GM21423 (cell line): ENCODE results near the gene TWIST1.

ENCODE experiments used
- ATAC-seq: cut with Tn5 transposase; IDR thresholded peaks from one replicate; pipeline ENCODE4 v1.9.1; 2021; ENCODE audit warnings: mild to moderate bottlenecking, moderate library complexity; ENCODE audit not compliant: unreplicated experiment

Gene TWIST1

DNA sequence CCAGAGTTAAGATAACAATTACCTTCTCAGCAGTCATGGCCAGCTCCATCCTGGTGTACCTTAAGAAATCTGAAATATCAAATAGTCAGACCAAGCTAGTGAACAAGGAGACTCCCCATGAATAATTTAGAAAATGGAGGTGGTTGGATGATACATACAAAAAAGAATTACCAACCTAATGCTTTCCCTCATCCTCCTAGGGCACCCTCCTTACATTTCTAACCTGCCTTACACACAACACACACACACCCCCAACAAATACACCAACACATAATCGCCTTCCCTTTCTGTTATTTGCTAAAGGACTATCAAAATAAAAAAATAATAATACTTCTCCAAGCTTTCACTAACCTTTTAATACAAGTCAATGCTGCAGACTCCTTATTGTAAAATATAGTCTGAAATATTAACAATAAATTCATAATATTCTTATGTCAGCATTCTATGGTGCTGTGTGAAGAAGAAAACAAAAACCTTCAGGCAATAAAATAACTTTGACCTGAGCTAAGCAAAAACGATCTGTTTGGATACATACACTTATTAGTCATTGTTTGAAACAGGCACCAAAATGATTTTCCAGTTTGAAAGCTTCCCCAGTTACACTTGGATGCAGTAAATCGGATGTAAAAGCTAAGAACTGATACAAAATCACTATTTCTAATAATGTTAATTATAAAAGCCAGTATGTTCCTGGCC, 3.4 kb downstream of the TWIST1 start:
- no peak for ATAC-seq

DNA sequence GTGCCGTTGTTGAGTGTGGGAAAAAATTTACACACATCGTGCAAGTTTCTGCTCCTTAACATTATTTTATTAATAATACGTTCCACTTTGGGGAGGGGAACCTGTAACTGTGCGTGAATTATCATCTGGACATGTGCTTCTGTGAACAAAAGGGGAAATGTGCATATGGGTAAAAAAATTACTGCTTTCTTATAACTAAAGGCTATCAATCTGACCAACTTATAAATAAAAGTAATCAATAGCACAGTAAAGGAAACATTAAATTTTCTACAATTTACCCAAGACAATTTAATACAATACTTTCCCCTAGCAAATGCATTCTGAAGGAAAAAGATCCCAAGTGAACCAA, 4.5 kb downstream of the TWIST1 start:
- no peak for ATAC-seq

DNA sequence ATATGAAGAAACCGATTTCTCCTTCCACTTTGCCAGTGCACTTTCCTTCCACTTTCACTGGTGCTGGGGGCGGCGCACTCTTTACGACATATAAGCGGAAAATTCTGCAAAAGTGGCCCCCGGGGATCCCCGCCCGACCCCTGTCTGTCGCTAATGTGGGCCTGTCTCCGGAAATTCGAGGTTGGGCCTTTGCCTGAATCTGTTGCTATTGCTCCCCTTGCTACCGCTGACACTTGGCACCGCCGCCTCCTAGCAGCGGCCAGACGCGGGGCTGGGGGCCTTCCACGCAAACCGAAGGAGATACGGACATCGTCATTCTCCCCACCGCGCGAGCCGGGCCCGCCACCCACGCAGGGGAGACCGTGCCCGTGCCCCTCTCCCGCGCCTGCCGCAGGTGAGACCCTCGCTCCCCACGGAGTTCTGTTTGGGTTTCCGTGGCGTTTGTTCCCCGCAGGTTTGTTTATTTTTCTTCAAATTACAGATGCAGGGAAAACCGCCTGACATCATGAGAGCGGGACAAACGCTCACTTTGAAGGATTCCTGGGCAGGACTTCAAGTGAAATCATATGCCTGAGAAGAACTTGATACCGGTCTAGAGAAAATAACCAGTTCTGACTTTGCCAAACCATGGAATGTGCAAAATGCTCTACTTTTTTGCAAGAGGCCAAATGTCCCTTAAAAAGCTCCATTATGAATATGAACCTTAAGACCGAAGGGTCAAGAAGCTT, 5.0 kb downstream of the TWIST1 start:
- ATAC-seq: no peak

DNA sequence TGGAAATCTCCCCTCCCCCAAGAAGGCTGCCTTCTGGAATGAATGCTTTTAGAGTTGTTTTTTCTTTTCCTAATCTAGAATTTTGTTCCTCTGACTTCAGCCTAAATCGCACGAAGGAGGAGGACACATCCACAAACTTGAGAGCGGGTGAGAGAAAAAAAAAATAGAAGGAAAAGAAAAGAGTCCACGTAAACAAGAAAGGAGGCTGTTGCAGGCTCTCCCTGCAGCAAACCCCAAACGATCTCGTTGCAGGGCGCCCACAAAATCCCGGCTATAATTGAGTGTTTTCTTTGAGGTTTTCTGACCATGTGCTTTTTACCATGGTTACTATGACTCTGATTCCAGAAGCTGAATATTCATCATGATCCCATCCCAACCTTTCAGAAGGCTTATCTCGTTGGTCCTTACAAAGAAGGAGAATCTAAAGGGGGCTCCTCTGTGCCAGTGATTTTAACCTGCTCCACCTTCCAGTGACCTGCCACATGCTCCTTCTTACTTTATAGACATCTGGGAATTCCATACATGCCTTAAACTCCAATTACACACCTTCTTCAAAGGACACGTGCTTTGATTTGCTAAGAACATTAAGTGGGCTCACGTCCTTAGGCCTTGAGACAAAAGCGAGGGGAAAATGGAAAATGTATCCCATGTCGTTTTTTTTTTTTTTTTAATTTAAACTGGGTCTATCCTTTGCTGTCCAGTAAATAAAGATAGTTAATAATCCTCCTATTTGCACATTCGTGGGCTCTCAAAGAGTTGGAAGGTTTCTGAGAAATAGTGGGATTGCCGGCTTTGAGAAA, 5.8 kb downstream of the TWIST1 start:
- ATAC-seq: no peak

DNA sequence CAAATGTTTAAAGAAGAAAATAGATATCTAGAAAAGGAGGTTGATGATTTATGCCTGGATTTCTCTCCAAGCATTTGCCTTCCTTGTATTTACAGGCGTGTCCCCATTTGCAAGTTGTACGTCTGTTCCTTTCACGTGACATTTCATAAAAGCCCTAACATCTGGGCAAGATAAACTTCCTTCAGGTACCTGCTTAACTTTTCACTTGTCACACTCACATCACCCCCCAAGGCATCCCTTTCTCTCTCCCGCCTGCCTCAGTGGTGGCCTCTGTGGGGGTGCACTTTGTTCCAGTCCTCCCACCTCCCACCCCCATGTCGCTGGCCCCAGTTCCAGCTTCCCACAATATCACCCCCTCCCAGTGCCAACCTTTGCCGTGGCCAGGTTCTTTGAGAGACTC, 6.7 kb downstream of the TWIST1 start:
- ATAC-seq: no peak

DNA sequence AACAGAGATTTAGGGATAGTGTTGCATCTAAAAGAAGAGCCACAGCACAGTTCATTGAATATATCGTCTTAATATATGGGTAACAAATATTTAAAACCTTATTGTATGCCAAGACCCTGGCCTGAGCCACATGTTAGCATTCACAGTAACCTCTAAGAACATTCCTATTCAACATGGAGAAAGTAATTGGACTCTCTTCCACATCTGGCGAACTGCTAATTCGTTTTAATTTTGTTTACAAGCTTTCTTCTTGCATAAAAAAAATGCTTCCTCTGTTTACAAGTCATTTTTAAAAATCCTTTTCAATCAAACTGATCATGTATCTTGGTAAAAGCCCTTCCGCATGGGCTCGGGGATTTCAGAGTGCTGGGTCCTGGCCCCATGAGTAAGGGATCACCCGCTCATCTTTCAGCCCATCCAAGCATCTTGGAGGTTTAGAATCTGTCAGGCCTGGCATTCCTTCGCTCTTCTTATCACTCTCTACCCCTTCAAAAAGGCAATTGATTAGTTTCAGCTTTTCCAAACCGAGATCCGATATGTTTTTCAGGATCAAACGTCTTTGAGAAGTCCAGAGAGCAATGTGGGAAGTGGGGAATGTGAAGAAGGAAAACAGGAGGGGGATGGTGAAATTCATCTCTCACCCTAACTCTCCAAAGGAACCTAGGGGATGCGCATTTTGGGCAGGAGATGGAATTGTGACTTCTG, 7.3 kb downstream of the TWIST1 start:
- no peak for ATAC-seq

DNA sequence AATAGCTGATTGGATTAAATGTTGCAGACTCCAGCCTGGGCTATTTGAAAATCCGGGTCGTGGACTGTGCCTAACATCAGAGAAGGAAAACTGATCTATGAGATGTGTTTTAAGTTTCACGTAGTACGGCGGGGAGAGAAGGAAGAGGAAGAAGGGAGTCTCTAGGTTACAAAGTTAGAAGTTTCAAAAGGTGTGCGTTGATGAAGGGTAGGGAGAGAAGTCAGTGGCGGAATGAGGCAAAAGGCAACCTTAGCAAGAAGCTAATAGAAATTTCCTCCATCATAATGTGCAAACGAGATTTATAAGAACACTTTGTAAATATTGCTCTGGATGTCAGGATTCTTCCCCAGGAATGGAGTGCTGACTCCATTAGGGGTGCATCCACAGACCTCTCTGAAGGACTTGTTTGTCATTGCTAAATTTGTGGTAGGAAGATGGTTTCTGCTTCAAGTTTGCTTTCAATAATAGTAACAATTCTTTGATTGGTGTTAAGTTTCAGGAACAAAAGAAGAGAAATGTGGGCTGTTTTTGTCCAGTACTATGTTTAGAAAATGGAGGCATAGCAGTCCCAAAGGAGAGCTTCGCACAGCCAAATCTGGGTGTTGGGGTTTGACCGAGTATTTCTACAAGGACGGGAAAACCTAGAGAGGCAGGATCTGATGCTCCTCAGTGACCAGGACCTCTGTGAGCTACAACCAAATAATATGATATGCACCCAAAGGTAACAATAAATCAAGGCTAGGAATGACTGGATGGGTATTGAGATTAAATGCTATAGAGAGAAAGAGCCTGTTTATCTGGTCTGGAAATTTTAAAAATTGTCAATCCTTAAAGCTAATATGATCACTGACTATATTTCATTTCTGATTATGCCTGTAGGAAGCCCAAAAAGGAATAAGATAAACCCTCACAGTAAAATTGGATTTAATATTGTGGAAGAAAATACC, 8.2 kb downstream of the TWIST1 start:
- no peak for ATAC-seq

DNA sequence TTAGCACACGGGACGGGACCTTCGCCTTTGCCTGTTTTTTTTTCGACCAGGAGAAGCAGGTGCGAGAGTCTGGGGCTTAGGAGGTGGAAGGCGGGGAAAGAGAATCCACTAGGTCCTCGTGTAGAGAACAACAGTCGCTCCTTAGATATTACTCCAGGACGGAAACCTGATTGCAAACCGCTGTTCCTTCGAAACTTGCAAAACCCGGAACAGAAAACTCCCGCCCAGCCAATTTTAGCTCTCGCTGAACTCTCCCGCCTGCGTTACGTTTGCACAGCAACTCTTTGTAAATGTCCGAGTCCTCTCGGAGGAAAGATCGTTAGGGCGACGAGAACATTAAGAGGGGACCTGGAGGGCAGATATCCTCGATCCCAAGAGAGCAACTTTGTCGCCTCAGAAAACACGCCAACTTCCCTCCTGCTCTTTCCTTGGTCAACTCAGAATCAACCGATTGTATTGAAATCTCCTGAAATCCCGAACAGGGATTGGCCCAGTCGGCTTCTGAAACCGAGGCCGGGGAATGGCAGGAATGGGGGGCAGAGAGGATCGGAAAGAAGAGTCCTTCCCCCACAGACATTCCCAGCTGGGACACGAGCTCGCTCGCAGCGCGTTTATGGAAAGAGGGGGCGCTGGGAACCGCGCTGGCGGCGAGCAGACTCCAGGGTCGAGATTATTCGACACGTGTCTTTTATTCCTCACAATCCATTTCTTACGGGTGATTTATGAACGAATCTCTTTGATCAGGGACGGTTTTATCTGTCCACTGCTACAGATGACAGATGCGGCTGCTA, 9.9 kb downstream of the TWIST1 start:
- ATAC-seq: no peak

DNA sequence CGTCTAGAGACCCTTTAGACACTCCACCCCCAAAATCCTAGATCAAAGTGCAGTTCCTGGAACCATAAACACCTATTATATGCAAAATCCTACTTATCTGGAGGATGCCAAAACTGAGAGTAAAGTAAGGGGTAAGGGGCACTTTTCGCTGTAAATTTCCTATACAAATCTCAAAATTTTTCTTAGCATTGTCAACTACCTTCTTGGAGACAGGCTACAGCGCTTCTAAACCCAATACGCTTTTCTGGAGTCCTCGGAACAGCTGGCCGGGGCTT, 10.4 kb downstream of the TWIST1 start:
- ATAC-seq: no peak

DNA sequence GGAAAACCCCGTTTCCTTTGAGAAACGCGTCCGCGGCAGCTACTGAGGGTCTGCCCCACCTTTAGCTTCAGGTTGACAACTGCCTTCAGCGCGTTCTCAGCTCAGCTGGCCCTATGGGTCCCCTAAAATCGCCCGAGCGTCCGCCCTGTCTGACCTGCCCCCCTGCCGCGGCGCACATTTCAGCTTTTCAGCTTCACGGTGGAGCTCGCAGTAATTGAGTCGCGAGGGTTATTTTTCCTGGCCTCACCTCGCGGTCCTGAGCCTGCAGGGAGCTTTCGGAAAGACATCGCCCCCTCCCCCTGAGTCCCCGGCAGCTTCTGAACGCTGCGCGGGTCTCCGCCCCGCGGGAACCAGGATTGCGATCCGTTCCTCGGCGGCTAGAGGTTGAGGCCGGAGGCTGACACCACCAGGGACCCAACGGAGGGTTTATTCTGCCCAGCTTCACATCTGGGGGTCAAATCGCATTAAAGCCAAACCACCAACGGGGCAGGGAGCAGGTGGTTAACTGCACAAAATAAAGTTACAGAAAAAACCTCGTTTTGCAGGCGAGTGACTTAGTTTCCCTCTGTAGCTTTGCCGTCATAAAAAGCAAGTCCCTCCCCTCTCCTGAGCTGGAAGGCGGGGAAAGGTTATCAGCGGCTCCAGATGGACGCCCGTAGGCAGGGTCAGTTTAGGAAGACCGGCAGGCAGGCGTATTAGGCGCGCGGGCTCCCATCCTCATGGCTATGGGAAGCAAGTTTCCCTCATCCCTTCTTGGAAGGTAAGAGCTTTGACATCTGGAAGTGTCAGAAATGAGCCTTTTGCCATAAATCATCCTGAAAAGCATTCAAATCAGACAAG, 11.0 kb downstream of the TWIST1 start:
- no peak for ATAC-seq

DNA sequence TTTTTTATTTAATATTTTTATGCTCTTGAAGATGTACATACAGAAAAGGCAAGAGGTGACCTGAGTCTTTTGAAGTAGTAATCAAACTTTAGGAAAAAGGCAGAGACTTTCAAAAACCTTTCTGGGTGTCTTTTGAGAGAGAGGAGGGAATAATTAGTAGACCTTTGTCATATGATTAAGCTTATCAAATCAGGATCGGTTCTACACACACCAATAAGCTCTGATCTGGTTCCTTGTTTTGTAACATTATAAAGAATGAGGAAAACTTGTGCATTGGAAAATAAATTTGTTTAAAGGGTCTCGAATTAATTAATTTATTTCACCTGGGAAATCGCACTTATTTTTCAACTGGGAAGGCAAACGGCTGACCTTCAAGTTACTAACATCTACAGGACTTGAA, 11.9 kb downstream of the TWIST1 start:
- no peak for ATAC-seq

DNA sequence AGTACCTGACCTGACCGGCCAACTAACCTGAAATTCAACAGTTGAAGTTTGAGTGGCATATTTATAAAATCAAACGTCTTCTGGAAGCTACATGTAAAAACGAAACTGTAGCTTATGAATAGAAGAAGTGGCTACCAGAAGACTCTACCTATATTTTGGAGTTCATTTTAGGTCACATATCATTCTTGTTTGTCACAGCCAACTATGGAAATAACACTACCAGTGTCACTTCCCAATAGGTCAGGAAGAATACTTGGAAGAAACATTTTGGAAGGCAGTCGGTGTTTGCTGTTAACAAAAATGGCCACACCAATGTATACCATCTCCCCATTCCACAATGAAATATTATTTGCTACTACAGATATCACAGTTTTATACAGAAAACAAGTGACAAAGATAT, 12.6 kb downstream of the TWIST1 start:
- ATAC-seq: no peak

DNA sequence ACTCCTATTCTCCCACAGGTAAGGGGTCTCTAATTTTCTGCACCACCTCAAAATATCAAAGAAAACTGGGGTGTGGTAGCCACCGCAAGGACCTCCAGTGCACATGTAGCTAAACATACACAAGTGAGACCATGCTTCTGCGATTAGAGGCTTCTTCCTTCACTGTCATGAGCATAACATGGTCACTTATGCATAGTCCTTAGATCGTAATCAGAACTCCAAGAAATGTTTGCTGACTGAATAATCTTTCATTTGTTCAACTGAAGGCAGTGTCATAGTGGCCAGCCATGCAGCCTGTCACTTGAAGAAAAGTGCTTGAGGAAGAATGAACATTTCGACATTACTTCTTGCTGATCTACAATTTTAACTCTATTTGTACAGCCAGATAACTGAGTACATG, 14.6 kb downstream of the TWIST1 start:
- ATAC-seq: no peak

DNA sequence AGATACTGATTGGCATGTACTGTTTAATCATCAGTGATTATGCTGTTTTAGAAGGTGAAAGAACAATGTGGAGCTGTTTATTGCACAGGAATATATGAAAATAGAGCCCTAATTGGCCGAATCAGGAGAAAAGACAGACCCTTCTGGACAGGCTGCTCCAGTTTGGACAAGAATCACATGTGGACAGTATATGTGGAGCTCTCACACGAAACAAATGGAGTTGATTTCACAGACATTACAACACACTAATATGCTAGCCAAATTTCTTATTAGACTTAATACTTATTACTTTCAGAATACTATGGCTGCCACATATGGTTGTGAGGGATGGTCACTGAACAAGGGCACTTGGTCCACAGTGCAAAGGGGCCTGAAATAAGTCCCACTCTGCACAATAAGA, 15.5 kb downstream of the TWIST1 start:
- no peak for ATAC-seq

DNA sequence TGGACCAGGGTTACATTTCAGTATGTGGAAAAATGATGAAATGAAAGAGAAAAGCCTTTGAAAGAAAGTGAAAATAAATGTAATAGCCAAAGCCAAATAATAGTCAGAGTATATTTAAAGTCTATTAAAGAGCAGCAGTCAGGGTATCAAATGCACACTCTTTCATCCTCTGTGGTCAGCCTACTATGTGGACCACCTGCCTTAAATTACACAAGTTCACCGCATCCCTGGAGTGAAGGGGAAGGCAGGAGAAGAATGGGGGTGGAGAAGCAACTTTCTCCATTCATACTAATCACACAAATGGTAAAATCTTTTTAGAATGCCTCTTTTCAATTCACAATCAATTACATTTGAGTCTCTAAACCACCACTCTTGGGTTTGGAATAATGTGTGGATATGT, 16.0 kb downstream of the TWIST1 start:
- ATAC-seq: no peak

DNA sequence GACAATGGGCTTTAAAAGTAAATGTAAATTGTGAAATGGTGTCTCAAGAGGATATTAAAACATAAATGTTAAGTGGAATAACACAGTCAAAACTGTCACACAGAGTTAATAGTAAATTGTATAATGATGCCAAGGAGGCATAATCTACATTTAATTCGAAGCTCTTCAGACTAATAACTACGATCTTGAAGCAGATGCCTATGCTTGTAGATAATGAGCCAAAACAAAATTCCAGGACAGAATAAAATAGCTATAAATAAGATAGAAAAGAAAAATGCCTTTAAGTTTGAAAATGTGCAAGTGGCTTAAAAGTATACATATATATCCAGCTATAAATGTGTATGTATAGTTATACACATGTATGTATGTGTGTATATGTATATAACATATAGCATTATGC, 17.5 kb downstream of the TWIST1 start:
- ATAC-seq: no peak

DNA sequence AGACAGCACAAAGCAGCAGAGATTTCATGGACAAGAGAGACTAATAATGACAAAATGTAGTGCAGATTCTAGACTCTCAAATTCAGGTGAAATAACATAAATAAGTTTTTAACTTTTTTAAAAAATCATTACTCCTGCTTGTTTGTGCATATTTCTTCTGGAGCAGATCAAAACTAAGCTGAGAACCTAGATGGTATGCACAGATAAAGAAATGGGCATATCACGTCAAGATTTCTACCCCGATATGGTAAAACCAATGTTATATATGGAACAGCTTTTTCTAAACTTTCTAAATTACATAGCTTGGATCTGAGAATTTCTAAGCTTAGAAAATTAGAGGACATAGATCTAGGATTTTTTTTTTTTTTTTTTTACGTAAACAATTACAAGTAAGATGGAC, 18.2 kb downstream of the TWIST1 start:
- no peak for ATAC-seq

DNA sequence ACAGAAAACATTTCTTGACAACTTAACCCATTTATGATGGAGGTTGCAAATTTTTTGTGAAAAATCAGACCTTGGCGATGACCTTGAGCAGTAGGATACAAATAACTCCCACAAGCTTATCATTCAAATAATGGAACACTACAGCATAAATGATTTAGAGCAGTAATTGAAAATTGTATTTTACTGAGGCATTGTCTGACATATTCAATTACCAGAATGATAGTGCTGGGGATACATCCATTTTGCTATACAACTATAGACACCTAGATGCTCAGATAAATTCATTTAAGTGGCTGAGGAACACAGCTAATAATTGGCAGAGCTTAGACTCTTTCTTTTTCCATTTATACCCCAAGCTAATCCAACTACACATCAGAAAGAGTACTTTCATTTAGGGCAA, 18.9 kb downstream of the TWIST1 start:
- ATAC-seq: no peak
